H1 (cell line): Measurements from ENCODE around the gene CAPN11. TPM values are rescaled to one million over a fixed set of nuclear protein-coding genes. Genes with fewer than 3 reads are reported as not detected.

Experiments
- BACH1 ChIP-seq: IDR thresholded peaks from 2 replicates; pipeline ENCODE4 v1.6.1; 2012; ENCODE audit warnings: low read length, improper control_type of control experiment
- HDAC2 ChIP-seq, 2 experiments: fragments of 300-600 bp in 1 of 2; sonication (generic) in 1 of 2; IDR thresholded peaks; 2 replicates each; pipeline ENCODE4 v1.6.1; 2011 to 2012; ENCODE audit warnings: low read depth in 2 of 2, low read length in 2 of 2, mild to moderate bottlenecking in 2 of 2, moderate library complexity in 2 of 2, borderline replicate concordance in 1 of 2, inconsistent platforms in 1 of 2
- SIRT6 ChIP-seq: IDR thresholded peaks from one replicate; pipeline ENCODE4 v1.7.1; 2012; ENCODE audit warnings: low read length, inconsistent platforms
- polyA plus RNA-seq, 7 experiments: library from polyadenylated mRNA; depleted of rRNA in 3 of 7; stranded (reverse) in 5 of 7; unstranded in 2 of 7; fragments of >200 nt in 5 of 7; fragments of 200-250 nt in 2 of 7; gene quantifications; 1 replicate in 5 of 7; 2 replicates in 1 of 7; 4 replicates in 1 of 7; pipeline versions ENCODE4 v1.2.1 to v1.2.3, GENCODE V29; 2011 to 2013; ENCODE audit warnings: missing spikeins in 2 of 7, mixed read lengths in 2 of 7
- total RNA-seq: library from RNA; stranded (reverse); fragmentation: NEBNext Ultra II Directional; extraction: Animal tissue kit (Norgen Biotek cat#: 25700); gene quantifications from 2 replicates; pipeline ENCODE4 v1.2.1, GENCODE V29; 2021

The CAPN11 gene
- total and polyA plus RNA-seq, 2 of the 8 experiments (the other 6 are each of a cell fraction or from before 2014, with no cell fraction given): 0.95 to 0.97 TPM

DNA sequence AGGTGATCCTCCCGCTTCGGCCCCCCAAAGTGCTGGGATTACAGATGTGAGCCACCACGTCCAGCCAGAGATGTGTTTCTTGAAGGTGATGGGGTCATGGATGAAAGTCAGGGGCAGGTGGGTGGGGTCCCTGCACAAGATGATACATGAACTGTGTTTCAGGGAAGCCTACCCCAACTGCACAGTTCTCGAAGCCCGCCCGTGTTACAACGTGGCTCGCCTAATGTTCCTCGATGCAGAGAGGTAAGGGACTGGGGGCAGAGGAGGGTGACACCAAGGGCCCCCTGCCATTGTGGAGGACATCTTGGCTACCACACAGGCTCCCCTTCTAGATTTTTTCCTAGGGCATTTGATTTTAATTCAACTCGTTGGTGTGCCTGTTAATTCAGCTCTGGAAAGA lies 11.9 kb upstream of the CAPN11 start (continued):
- TF ChIP-seq BACH1 (no peak), SIRT6 (no peak), HDAC2 (IDR thresholded peaks at IDR 0.05; ENCODE audit: borderline replicate concordance in 1 of 2, low read depth in 2 of 2, low read length in 2 of 2) (no peak)
